H9 (cell line): ENCODE measurements around the gene PPAN. TPM values are rescaled to one million over a fixed set of nuclear protein-coding genes. Genes with fewer than 3 reads are reported as not detected.

Experiments
- DNase-seq: peaks from one replicate; pipeline ENCODE4 v3.0.0-alpha.2; 2017
- H2AFZ ChIP-seq: one replicate; pipeline ENCODE4 v1.6.1; 2013; ENCODE audit warnings: mild to moderate bottlenecking, low read length, control low read depth, moderate library complexity
- H2AK5ac ChIP-seq: 2 replicates; pipeline ENCODE4 v1.6.1; 2013; ENCODE audit warnings: low read length, control low read depth, mixed read lengths; ENCODE audit not compliant: insufficient read length
- H2BK120ac ChIP-seq: one replicate; pipeline ENCODE4 v1.6.1; 2013; ENCODE audit warnings: low read depth, mild to moderate bottlenecking, low read length, control low read depth, inconsistent platforms; ENCODE audit not compliant: poor library complexity, severe bottlenecking
- H2BK12ac ChIP-seq: 2 replicates; pipeline ENCODE4 v1.6.1; 2013; ENCODE audit warnings: low read length, control low read depth, mixed read lengths, low read depth; ENCODE audit not compliant: insufficient read length
- H2BK15ac ChIP-seq: 2 replicates; pipeline ENCODE4 v1.6.1; 2013; ENCODE audit warnings: low read depth, low read length, control low read depth
- H2BK20ac ChIP-seq: one replicate; pipeline ENCODE4 v1.6.1; 2013; ENCODE audit warnings: low read depth, mild to moderate bottlenecking, low read length, control low read depth, inconsistent platforms; ENCODE audit not compliant: poor library complexity, severe bottlenecking
- H2BK5ac ChIP-seq: 2 replicates; pipeline ENCODE4 v1.6.1; 2013; ENCODE audit warnings: low read length, control low read depth, mixed read lengths; ENCODE audit not compliant: insufficient read length
- H3K14ac ChIP-seq: 2 replicates; pipeline ENCODE4 v1.6.1; 2013; ENCODE audit warnings: low read length, control low read depth; ENCODE audit not compliant: insufficient read depth
- H3K18ac ChIP-seq: 2 replicates; pipeline ENCODE4 v1.6.1; 2013; ENCODE audit warnings: low read depth, mild to moderate bottlenecking, mixed read lengths, low read length, control low read depth; ENCODE audit not compliant: insufficient read length
- H3K23ac ChIP-seq: 2 replicates; pipeline ENCODE4 v1.6.1; 2013; ENCODE audit warnings: low read length, control low read depth, mixed read lengths, low read depth; ENCODE audit not compliant: insufficient read length
- H3K23me2 ChIP-seq: 2 replicates; pipeline ENCODE4 v1.6.1; 2013; ENCODE audit warnings: low read depth, mild to moderate bottlenecking, mixed read lengths, low read length, control low read depth; ENCODE audit not compliant: insufficient read length, poor library complexity, severe bottlenecking
- H3K27ac ChIP-seq: 2 replicates; pipeline ENCODE4 v1.5.1; 2013; ENCODE audit warnings: low read length, control low read depth, mixed read lengths, low read depth; ENCODE audit not compliant: insufficient read length
- H3K27me3 ChIP-seq: 2 replicates; pipeline ENCODE4 v1.6.1; 2013; ENCODE audit warnings: low read length, control low read depth, inconsistent platforms; ENCODE audit not compliant: insufficient read depth
- H3K4ac ChIP-seq: 2 replicates; pipeline ENCODE4 v1.6.1; 2013; ENCODE audit warnings: low read depth, mild to moderate bottlenecking, control low read depth, inconsistent platforms, low read length, moderate library complexity
- H3K4me1 ChIP-seq: 2 replicates; pipeline ENCODE4 v1.6.1; 2013; ENCODE audit warnings: low read length, control low read depth, inconsistent platforms; ENCODE audit not compliant: insufficient read depth
- H3K4me2 ChIP-seq: 2 replicates; pipeline ENCODE4 v1.6.1; 2013; ENCODE audit warnings: low read length, control low read depth, mixed read lengths; ENCODE audit not compliant: insufficient read length, insufficient read depth
- H3K56ac ChIP-seq: 2 replicates; pipeline ENCODE4 v1.6.1; 2013; ENCODE audit warnings: low read depth, mild to moderate bottlenecking, mixed read lengths, low read length, control low read depth; ENCODE audit not compliant: insufficient read length
- H3K79me1 ChIP-seq: 2 replicates; pipeline ENCODE4 v1.6.1; 2013; ENCODE audit warnings: low read depth, mild to moderate bottlenecking, moderate library complexity, low read length, control low read depth, inconsistent platforms; ENCODE audit not compliant: insufficient read depth, poor library complexity, severe bottlenecking
- H3K79me2 ChIP-seq: 2 replicates; pipeline ENCODE4 v1.6.1; 2013; ENCODE audit warnings: low read length, control low read depth, inconsistent platforms; ENCODE audit not compliant: insufficient read depth
- H3K9ac ChIP-seq: 2 replicates; pipeline ENCODE4 v1.6.1; 2013; ENCODE audit warnings: low read length, control low read depth, mixed read lengths; ENCODE audit not compliant: insufficient read length; ENCODE audit errors: extremely low read depth
- H3K9me3 ChIP-seq: one replicate; pipeline ENCODE4 v1.6.1; 2013; ENCODE audit warnings: low read depth, low read length, inconsistent platforms; ENCODE audit not compliant: control insufficient read depth
- H3T11ph ChIP-seq: one replicate; pipeline ENCODE4 v1.6.1; 2013; ENCODE audit warnings: mild to moderate bottlenecking, low read length, control low read depth, inconsistent platforms
- H4K20me1 ChIP-seq: one replicate; pipeline ENCODE4 v1.6.1; 2013; ENCODE audit not compliant: control insufficient read depth, insufficient read length, insufficient read depth
- H4K5ac ChIP-seq: 2 replicates; pipeline ENCODE4 v1.6.1; 2013; ENCODE audit warnings: low read depth, mild to moderate bottlenecking, mixed read lengths, low read length, control low read depth; ENCODE audit not compliant: insufficient read length
- H4K8ac ChIP-seq: replicated peaks from 2 replicates; pipeline ENCODE4 v1.6.1; 2013; ENCODE audit warnings: low read length, control low read depth, mixed read lengths, low read depth; ENCODE audit not compliant: insufficient read length
- H4K91ac ChIP-seq: 2 replicates; pipeline ENCODE4 v1.6.1; 2013; ENCODE audit warnings: low read depth, mild to moderate bottlenecking, moderate library complexity, mixed read lengths, low read length, control low read depth; ENCODE audit not compliant: insufficient read length
- H3K27ac Mint-ChIP-seq, 3 experiments: 2 replicates in 2 of 3; 3 replicates in 1 of 3; pipeline ENCODE4 v1.8.0; 2020 to 2021; ENCODE audit warnings: mixed read lengths in 3 of 3, mild to moderate bottlenecking in 1 of 3, moderate library complexity in 1 of 3
- H3K27me3 Mint-ChIP-seq: 2 replicates; pipeline ENCODE4 v1.8.0; 2021; ENCODE audit warnings: low read depth, mild to moderate bottlenecking, moderate library complexity, mixed read lengths
- H3K36me3 Mint-ChIP-seq, 3 experiments: 2 replicates in 2 of 3; 3 replicates in 1 of 3; pipeline ENCODE4 v1.8.0; 2020 to 2021; ENCODE audit warnings: low read depth in 3 of 3, mixed read lengths in 3 of 3; ENCODE audit not compliant: insufficient read depth in 1 of 3
- H3K4me1 Mint-ChIP-seq, 2 experiments: 2 replicates each; pipeline ENCODE4 v1.8.0; 2020; ENCODE audit warnings: mixed read lengths in 2 of 2
- H3K4me3 Mint-ChIP-seq, 2 experiments: 2 replicates in 1 of 2; 3 replicates in 1 of 2; pipeline ENCODE4 v1.8.0; 2020 to 2021; ENCODE audit warnings: mild to moderate bottlenecking in 2 of 2, mixed read lengths in 2 of 2, moderate library complexity in 1 of 2
- H3K9me3 Mint-ChIP-seq, 2 experiments: 2 replicates in 1 of 2; 3 replicates in 1 of 2; pipeline ENCODE4 v1.8.0; 2020; ENCODE audit warnings: mild to moderate bottlenecking in 2 of 2, mixed read lengths in 2 of 2, moderate library complexity in 1 of 2
- WGBS: extraction: QIAGEN DNeasy Blood & Tissue Kit; methylation state at CpG from one replicate; pipeline ENCODE4 v1.1.7; 2013; ENCODE audit warnings: missing lambda C conversion rate, low lambda C conversion rate, mixed read lengths; ENCODE audit not compliant: insufficient read length; ENCODE audit errors: extremely low coverage; 5-methylcytosine and 5-hydroxymethylcytosine counted together
- total RNA-seq: library from RNA; stranded (reverse); gene quantifications from 2 replicates; pipeline ENCODE4 v1.2.1, GENCODE V29; 2021
- TF ChIP-seq, protein P1 (sequence below): fragments of 200-600 bp; sonication (generic); conservative IDR thresholded peaks from 3 replicates; pipeline ENCODE4 v1.8.0; 2021; ENCODE audit warnings: antibody characterized with exemption, mild to moderate bottlenecking

PPAN gene
- total RNA-seq, 1 experiment from 2014 or later = 157 TPM

DNA sequence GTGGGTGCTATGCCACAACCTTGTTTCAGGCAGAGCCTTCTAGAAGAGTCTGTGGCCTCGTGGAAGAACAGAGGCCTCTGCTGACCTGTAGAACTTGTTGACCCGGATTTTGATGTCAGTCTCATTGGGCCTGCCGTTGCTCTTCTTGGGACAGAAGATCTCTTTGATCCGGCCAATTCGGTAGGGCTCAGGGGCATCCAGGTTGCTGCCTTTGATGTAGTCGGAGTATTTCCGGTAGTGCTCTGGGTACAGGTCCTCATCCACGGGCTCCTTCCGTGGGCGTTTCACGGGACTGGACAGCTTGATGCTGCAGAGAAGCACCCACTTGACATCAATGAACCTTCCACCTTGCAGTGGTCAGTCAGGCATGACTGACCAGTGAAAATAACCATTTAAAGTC lies 37.5 kb downstream of the PPAN start:
- Histone ChIP-seq H3K27ac (no peak overlapping the region), H4K5ac (no peak overlapping the region), H2BK5ac (no peak overlapping the region), H3K23ac (no peak overlapping the region), H4K91ac (no peak overlapping the region), H2AK5ac (no peak overlapping the region), H2BK120ac (no peak overlapping the region), H2AFZ (no peak overlapping the region), H4K20me1 (no peaks in the 10 kb centered on the region), H3K14ac (no peak overlapping the region), H3K4ac (no peak overlapping the region), H3K18ac (no peak overlapping the region), H3K4me2 (no peak overlapping the region), H3K9me3 (no peaks in the 10 kb centered on the region), H3K9ac (no peak overlapping the region), H3K4me1 (no peaks in the 10 kb centered on the region), H2BK12ac (no peak overlapping the region), H3K27me3 (no peaks in the 10 kb centered on the region), H3K79me2 (0 out of 2 replicates have a peak, but pooled peaks cover 2% of the 10 kb centered on the region), H4K8ac (no peak overlapping the region), H3T11ph (no peak overlapping the region), H3K23me2 (no peaks in the 10 kb centered on the region), H2BK20ac (no peak overlapping the region), H2BK15ac (no peak overlapping the region), H3K79me1 (no peaks in the 10 kb centered on the region), H3K56ac (no peak overlapping the region)
- H3K27ac Mint-ChIP-seq = no peak overlapping the region
- peaks cover 54 to 96% (median 84%) of the 10 kb centered on the region in 3 experiments; a peak in 6 of 7 replicates for H3K36me3 Mint-ChIP-seq
- DNase-seq = no peak
- TF ChIP-seq, protein P1, sequence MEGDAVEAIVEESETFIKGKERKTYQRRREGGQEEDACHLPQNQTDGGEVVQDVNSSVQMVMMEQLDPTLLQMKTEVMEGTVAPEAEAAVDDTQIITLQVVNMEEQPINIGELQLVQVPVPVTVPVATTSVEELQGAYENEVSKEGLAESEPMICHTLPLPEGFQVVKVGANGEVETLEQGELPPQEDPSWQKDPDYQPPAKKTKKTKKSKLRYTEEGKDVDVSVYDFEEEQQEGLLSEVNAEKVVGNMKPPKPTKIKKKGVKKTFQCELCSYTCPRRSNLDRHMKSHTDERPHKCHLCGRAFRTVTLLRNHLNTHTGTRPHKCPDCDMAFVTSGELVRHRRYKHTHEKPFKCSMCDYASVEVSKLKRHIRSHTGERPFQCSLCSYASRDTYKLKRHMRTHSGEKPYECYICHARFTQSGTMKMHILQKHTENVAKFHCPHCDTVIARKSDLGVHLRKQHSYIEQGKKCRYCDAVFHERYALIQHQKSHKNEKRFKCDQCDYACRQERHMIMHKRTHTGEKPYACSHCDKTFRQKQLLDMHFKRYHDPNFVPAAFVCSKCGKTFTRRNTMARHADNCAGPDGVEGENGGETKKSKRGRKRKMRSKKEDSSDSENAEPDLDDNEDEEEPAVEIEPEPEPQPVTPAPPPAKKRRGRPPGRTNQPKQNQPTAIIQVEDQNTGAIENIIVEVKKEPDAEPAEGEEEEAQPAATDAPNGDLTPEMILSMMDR = no peak
- H3K9me3 Mint-ChIP-seq = no peaks in the 10 kb centered on the region
- H3K4me3 Mint-ChIP-seq = no peak overlapping the region
- no peaks in the 10 kb centered on the region; the same call in 1 of the 2 replicates for H3K27me3 Mint-ChIP-seq
- no CpG with 5 or more reads among the region's 11 CpGs for WGBS
- H3K4me1 Mint-ChIP-seq = no peaks in the 10 kb centered on the region
